ENCODE results near the gene MAML2.

MAML2 gene

GRCh38 chr11:96051820-96052219, 291.2 kb downstream of the MAML2 start:
- DNase-seq (ENCODE audit: low spot score in 2 of 2) = no peak
- in situ Hi-C loops (cut with MboI; ENCODE audit: low sequenced_read_pairs) = no loop called here
- Histone ChIP-seq H3K27me3 (ENCODE audit: low read depth) (no peaks in the 10 kb centered on the region), H3K4me1 (peaks cover 30% of the 10 kb centered on the region), H3K36me3 (replicated peaks) (no peaks in the 10 kb centered on the region), H3K9me3 (no peaks in the 10 kb centered on the region), H3K4me3 (no peak overlapping the region)

DNA sequence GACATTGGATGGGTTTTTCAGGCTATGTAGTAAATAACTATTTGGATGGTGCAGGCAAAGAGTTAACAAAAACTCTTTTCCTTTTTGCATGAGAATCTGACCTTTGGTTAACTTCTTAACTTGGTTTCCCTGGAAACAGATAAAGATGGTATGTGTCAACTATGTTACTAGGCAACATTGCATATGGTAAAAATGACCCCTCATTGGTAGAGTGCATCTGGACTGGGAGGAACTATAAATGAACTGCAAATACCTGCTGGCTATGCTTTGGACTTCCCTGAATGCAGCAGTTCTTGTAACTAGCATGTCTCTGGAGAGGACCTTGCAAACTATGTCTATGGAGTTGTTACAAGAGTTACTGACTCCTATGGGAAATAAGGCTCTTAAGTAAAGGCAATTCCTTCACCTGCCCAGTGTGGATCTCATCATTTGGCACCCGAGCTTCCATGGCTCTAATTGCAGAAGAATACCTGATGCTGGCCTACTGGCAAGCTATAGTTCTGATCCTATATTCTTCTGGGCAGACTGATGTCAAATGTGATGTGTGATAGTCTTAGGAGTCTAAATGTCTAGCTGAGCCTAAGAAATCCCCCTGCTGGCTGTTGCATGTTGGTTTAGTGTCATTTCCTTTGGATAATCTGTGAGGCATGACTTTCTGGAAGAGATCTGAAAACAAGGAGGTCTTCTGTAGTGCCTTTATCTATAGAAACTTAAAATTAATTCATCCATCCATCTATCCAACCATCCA, 292.4 kb downstream of the MAML2 start:
- Histone ChIP-seq H3K27me3 (ENCODE audit: low read depth) (no peaks in the 10 kb centered on the region), H3K36me3 (replicated peaks) (no peaks in the 10 kb centered on the region), H3K9me3 (no peaks in the 10 kb centered on the region), H3K4me1 (peaks cover 25% of the 10 kb centered on the region), H3K4me3 (no peak overlapping the region)
- DNase-seq (ENCODE audit: low spot score in 2 of 2) = peak in 1 of 2 experiments; percentile 16
- in situ Hi-C loops (cut with MboI; ENCODE audit: low sequenced_read_pairs) = no loop called here

DNA sequence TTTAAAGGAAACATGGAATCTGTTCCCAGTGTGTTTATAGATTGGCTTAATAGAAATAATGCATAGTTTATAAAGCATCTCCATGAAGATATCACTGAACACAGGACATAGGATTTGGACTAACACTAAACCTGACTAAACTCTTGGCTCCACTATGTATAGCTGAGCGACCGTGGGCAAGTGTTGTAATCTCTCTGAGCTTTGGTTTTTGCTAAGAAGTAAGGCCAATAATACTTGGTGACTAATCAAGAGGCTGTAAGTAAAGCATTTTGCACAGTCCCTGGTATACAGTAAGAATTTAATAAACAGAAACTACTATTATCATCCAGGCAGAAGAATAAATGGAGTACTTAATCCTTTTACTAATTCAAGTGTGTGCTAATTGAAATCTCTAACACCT, 293.6 kb downstream of the MAML2 start:
- in situ Hi-C loops (cut with MboI; ENCODE audit: low sequenced_read_pairs) = no loop called here
- peaks cover 27% of the 10 kb centered on the region for H3K4me1 ChIP-seq
- H3K27me3 ChIP-seq (ENCODE audit: low read depth) = no peaks in the 10 kb centered on the region
- DNase-seq (ENCODE audit: low spot score in 2 of 2) = no peak
- no peaks in the 10 kb centered on the region for H3K9me3 ChIP-seq
- no peak overlapping the region for H3K4me3 ChIP-seq
- H3K36me3 ChIP-seq (replicated peaks) = no peaks in the 10 kb centered on the region

DNA sequence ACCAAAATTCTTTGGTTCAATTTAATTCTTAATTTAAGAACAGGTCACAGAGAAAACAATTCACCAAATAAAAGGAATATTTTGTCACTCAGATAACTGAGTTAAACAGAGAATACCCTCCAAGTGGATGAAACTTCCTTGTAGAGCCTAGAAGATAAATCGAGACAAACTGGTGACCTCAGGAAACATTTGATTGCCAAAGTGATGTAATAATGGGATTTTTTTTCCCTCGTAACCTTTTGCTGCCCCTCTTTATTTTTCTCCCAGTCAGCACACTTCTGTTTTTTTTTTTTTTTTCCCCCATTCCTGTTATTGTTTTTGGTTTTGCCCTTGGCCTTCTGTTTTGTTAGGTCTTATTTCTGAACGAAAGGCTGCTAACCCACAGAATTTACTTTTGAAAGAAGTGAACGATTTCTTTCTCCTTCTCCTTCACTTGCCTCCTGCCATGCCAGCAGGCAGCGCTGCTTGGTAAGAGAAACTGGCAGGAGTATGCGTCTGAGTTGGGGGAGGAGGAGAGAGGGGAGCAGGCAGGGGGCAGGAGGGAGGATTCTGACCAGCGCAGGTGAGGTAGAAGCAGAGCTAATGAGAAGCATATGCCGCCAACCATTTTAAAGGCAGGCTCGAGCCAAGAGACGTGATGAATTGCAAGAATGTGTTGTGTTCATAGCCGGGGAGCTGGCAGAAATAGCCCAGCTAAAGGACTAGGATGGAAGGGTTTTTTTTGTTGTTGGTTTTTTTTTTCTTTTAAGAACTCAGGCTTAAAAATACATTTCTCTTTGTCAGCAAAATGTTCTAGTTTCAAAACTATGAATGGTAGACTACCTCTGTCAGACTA, 297.2 kb downstream of the MAML2 start:
- no peaks in the 10 kb centered on the region for H3K36me3 ChIP-seq (replicated peaks)
- H3K27me3 ChIP-seq (ENCODE audit: low read depth) = no peaks in the 10 kb centered on the region
- H3K4me3 ChIP-seq = no peak overlapping the region
- H3K4me1 ChIP-seq = peaks cover 33% of the 10 kb centered on the region
- no peaks in the 10 kb centered on the region for H3K9me3 ChIP-seq
- in situ Hi-C loops (cut with MboI; ENCODE audit: low sequenced_read_pairs) = no loop called here
- DNase-seq (ENCODE audit: low spot score in 2 of 2) = peak in 1 of 2 experiments; percentile 25

- Histone ChIP-seq H3K9me3 (no peaks in the 10 kb centered on the region), H3K4me1 (peaks cover 27% of the 10 kb centered on the region), H3K27me3 (ENCODE audit: low read depth) (no peaks in the 10 kb centered on the region), H3K36me3 (replicated peaks) (no peaks in the 10 kb centered on the region), H3K4me3 (no peak overlapping the region)
- DNase-seq (ENCODE audit: low spot score in 2 of 2) = no peak
- in situ Hi-C loops (cut with MboI; ENCODE audit: low sequenced_read_pairs) = no loop called here
Observed at GRCh38 chr11:96044747-96045146, 298.2 kb downstream of the MAML2 start.

DNA sequence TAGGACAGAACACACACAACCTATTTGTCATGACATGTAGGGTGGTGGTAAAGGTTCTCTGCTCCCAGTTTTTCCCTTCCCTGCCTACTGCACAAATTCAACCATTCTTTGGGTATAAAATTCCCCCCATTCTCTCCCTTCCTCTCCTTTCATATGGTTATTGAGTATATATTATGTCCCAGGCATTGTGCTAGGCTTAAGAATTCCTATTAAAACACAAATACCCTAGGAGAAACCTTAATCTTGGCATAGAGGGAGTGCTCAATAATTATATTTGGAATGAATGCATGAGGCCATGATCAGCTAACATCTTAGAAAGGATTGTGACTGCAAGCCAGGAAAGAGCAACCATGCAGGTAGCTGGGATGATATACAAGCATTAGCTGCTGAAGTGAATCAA, 298.7 kb downstream of the MAML2 start:
- H3K36me3 ChIP-seq (replicated peaks) = no peaks in the 10 kb centered on the region
- H3K9me3 ChIP-seq = no peaks in the 10 kb centered on the region
- in situ Hi-C loops (cut with MboI; ENCODE audit: low sequenced_read_pairs) = no loop called here
- DNase-seq (ENCODE audit: low spot score in 2 of 2) = peak; percentile 21 to 93
- H3K4me1 ChIP-seq = peaks cover 27% of the 10 kb centered on the region
- H3K4me3 ChIP-seq = no peak overlapping the region
- H3K27me3 ChIP-seq (ENCODE audit: low read depth) = no peaks in the 10 kb centered on the region

GRCh38 chr11:96043291-96043690, 299.7 kb downstream of the MAML2 start:
- Histone ChIP-seq H3K9me3 (no peaks in the 10 kb centered on the region), H3K4me1 (peaks cover 27% of the 10 kb centered on the region), H3K4me3 (no peak overlapping the region), H3K36me3 (replicated peaks) (no peaks in the 10 kb centered on the region), H3K27me3 (ENCODE audit: low read depth) (no peaks in the 10 kb centered on the region)
- in situ Hi-C loops (cut with MboI; ENCODE audit: low sequenced_read_pairs) = no loop called here
- no peak for DNase-seq (ENCODE audit: low spot score in 2 of 2)

DNA sequence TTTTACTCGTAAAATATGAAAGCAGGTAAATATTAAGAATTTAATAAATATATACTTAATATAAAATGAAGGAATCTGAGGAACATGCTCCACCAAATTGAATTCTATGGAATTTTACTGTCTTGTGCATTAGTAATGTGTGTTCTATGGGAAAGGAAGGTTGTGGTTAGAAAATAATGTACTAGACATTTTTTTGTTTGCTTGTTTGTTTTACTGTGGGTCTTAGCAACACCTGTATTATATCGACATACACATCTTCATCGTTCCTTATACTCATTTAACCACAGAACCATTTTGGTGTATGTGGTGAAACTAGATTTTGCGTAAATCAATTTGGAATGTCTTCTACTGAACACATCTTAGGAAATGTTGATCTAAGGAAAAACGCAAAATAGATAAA, 304.9 kb downstream of the MAML2 start:
- in situ Hi-C loops (cut with MboI; ENCODE audit: low sequenced_read_pairs) = no loop called here
- Histone ChIP-seq H3K4me1 (peaks cover 5% of the 10 kb centered on the region), H3K27me3 (ENCODE audit: low read depth) (no peaks in the 10 kb centered on the region), H3K36me3 (replicated peaks) (no peaks in the 10 kb centered on the region), H3K4me3 (no peak overlapping the region), H3K9me3 (no peaks in the 10 kb centered on the region)
- no peak for DNase-seq (ENCODE audit: low spot score in 2 of 2)

GRCh38 chr11:96037405-96037949, 305.5 kb downstream of the MAML2 start:
- Histone ChIP-seq H3K4me3 (no peak overlapping the region), H3K36me3 (replicated peaks) (no peaks in the 10 kb centered on the region), H3K27me3 (ENCODE audit: low read depth) (no peaks in the 10 kb centered on the region), H3K9me3 (no peaks in the 10 kb centered on the region), H3K4me1 (peaks cover 5% of the 10 kb centered on the region)
- in situ Hi-C loops (cut with MboI; ENCODE audit: low sequenced_read_pairs) = no loop called here
- DNase-seq (ENCODE audit: low spot score in 2 of 2) = no peak

- DNase-seq (ENCODE audit: low spot score in 2 of 2) = no peak
- no peaks in the 10 kb centered on the region for H3K9me3 ChIP-seq
- H3K4me1 ChIP-seq = peaks cover 5% of the 10 kb centered on the region
- H3K36me3 ChIP-seq (replicated peaks) = no peaks in the 10 kb centered on the region
- no peaks in the 10 kb centered on the region for H3K27me3 ChIP-seq (ENCODE audit: low read depth)
- in situ Hi-C loops (cut with MboI; ENCODE audit: low sequenced_read_pairs) = no loop called here
- H3K4me3 ChIP-seq = no peak overlapping the region
Observed at GRCh38 chr11:96036863-96037262, 306.1 kb downstream of the MAML2 start.

- no peaks in the 10 kb centered on the region for H3K36me3 ChIP-seq (replicated peaks)
- peaks cover 5% of the 10 kb centered on the region for H3K4me1 ChIP-seq
- no peaks in the 10 kb centered on the region for H3K9me3 ChIP-seq
- no peak for DNase-seq (ENCODE audit: low spot score in 2 of 2)
- in situ Hi-C loops (cut with MboI; ENCODE audit: low sequenced_read_pairs) = no loop called here
- H3K4me3 ChIP-seq = no peak overlapping the region
- no peaks in the 10 kb centered on the region for H3K27me3 ChIP-seq (ENCODE audit: low read depth)
Observed at GRCh38 chr11:96035740-96036078, 307.3 kb downstream of the MAML2 start.

GRCh38 chr11:96035031-96035739, 307.8 kb downstream of the MAML2 start:
- no peak for DNase-seq (ENCODE audit: low spot score in 2 of 2)
- Histone ChIP-seq H3K9me3 (no peaks in the 10 kb centered on the region), H3K4me3 (no peak overlapping the region), H3K27me3 (ENCODE audit: low read depth) (no peaks in the 10 kb centered on the region), H3K4me1 (peaks cover 5% of the 10 kb centered on the region), H3K36me3 (replicated peaks) (no peaks in the 10 kb centered on the region)
- in situ Hi-C loops (cut with MboI; ENCODE audit: low sequenced_read_pairs) = no loop called here

DNA sequence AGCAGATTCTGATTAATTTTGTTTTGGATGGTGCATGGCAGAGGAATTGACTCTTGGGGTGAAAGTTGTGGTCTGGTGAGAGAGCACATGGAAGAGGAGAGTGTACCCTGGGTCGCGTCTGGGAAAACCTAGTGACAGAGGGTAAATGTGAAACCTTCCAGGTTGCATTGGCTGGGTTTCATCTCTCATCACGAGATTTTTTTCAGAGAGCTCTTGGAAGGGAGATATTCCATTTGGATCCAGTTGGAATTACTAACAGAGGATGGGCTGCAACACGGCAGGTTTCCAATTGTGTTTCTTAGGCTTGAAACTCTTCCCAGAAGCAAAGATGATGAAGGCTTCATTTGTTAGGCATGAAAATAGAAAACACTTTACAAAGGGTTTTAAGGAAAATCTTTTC, 309.4 kb downstream of the MAML2 start:
- no peaks in the 10 kb centered on the region for H3K9me3 ChIP-seq
- no peaks in the 10 kb centered on the region for H3K27me3 ChIP-seq (ENCODE audit: low read depth)
- H3K36me3 ChIP-seq (replicated peaks) = no peaks in the 10 kb centered on the region
- in situ Hi-C loops (cut with MboI; ENCODE audit: low sequenced_read_pairs) = no loop called here
- peaks cover 5% of the 10 kb centered on the region for H3K4me1 ChIP-seq
- DNase-seq (ENCODE audit: low spot score in 2 of 2) = no peak
- H3K4me3 ChIP-seq = no peak overlapping the region

- in situ Hi-C loops (cut with MboI; ENCODE audit: low sequenced_read_pairs) = no loop called here
- H3K4me1 ChIP-seq = peaks cover 5% of the 10 kb centered on the region
- H3K36me3 ChIP-seq (replicated peaks) = no peaks in the 10 kb centered on the region
- no peaks in the 10 kb centered on the region for H3K27me3 ChIP-seq (ENCODE audit: low read depth)
- no peak overlapping the region for H3K4me3 ChIP-seq
- no peaks in the 10 kb centered on the region for H3K9me3 ChIP-seq
- no peak for DNase-seq (ENCODE audit: low spot score in 2 of 2)
Observed at GRCh38 chr11:96033095-96033494, 309.9 kb downstream of the MAML2 start.
